Tibial nerve (tissue), 4 donors: Measurements from ENCODE around the gene UBE2O. TPM values are rescaled to one million over a fixed set of nuclear protein-coding genes. Genes with fewer than 3 reads are reported as not detected.

ENCODE experiments used
- DNase-seq, 2 donors: peaks; one replicate each; pipeline ENCODE4 v3.0.0-alpha.2; 2019; ENCODE audit warnings: low spot score in 2 of 2
- H3K27ac ChIP-seq, 4 donors: fragments of 200-600 bp; sonication (generic) in 3 of 4; one replicate each; pipeline ENCODE4 v1.5.1; 2017 to 2019; ENCODE audit warnings: mild to moderate bottlenecking in 1 of 4
- H3K27me3 ChIP-seq, 2 donors: fragments of 200-600 bp; sonication (generic) in 1 of 2; one replicate each; pipeline versions ENCODE4 v1.5.1 to v1.6.0; 2017 to 2019
- H3K36me3 ChIP-seq, 3 donors: fragments of 200-600 bp; sonication (generic); one replicate each; pipeline ENCODE4 v1.5.1; 2018 to 2019
- H3K4me1 ChIP-seq, 4 donors: fragments of 200-600 bp; sonication (generic) in 3 of 4; one replicate each; pipeline ENCODE4 v1.5.1; 2017 to 2019
- H3K4me3 ChIP-seq, 4 donors: fragments of 200-600 bp; sonication (generic) in 3 of 4; one replicate each; pipeline ENCODE4 v1.5.1; 2017 to 2019; ENCODE audit warnings: mild to moderate bottlenecking in 1 of 4, moderate library complexity in 1 of 4
- H3K9me3 ChIP-seq, 4 donors: fragments of 200-600 bp; sonication (generic) in 3 of 4; one replicate each; pipeline ENCODE4 v1.5.1; 2017 to 2019
- CTCF ChIP-seq, 5 experiments: fragments of 200-600 bp in 3 of 5; fragments of 450-650 bp in 2 of 5; sonication (generic) in 3 of 5; IDR thresholded peaks; one replicate each; pipeline ENCODE4 v1.5.1; 2016 to 2019; ENCODE audit warnings: antibody characterized with exemption in 5 of 5, mild to moderate bottlenecking in 3 of 5, moderate library complexity in 2 of 5
- EP300 ChIP-seq, 2 donors: sonication (generic); formaldehyde crosslinking; IDR thresholded peaks; one replicate each; pipeline ENCODE4 v1.6.1; 2017; ENCODE audit warnings: antibody characterized with exemption in 2 of 2, mild to moderate bottlenecking in 1 of 2
- POLR2A ChIP-seq, 2 donors: fragments of 450-650 bp; IDR thresholded peaks; one replicate each; pipeline ENCODE4 v1.6.1; 2017; ENCODE audit warnings: antibody characterized with exemption in 2 of 2, mild to moderate bottlenecking in 2 of 2, moderate library complexity in 2 of 2
- WGBS, 2 donors: methylation state at CpG; one replicate each; pipeline ENCODE4 v1.1.5; 2018; 5-methylcytosine and 5-hydroxymethylcytosine counted together
- total RNA-seq, 4 donors: library from RNA; depleted of rRNA; stranded (reverse); fragments of >200 nt; gene quantifications; one replicate each; pipeline ENCODE4 v1.1.0, GENCODE V29; 2016

UBE2O gene
- total RNA-seq, 4 donors from 2014 or later: 16.0 to 38.7 (median 20.7) TPM

- H3K9me3 ChIP-seq: no peaks in the 10 kb centered on the region
- no peak overlapping the region for H3K4me3 ChIP-seq
- H3K4me1 ChIP-seq: peaks cover 0 to 31% (median 14%) of the 10 kb centered on the region in 4 donors
- TF ChIP-seq EP300 (IDR thresholded peaks at IDR 0.05) (no peak), CTCF (IDR thresholded peaks at IDR 0.05) (no peak), POLR2A (IDR thresholded peaks at IDR 0.05) (no peak)
- 89 to 90% methylated on average over 2 to 6 of the region's 6 CpGs for WGBS, 2 donors
- H3K27ac ChIP-seq: no peak overlapping the region
- H3K36me3 ChIP-seq: peaks cover 0 to 18% (median 3%) of the 10 kb centered on the region in 3 donors
- H3K27me3 ChIP-seq: no peaks in the 10 kb centered on the region
- DNase-seq: no peak
These were observed 36.5 kb downstream of the UBE2O start for GRCh38 chr17:76416457-76416856.

- H3K4me3 ChIP-seq: no peak overlapping the region
- no peak overlapping the region for H3K27ac ChIP-seq
- DNase-seq: no peak
- no peaks in the 10 kb centered on the region for H3K9me3 ChIP-seq
- 78 to 85% methylated on average over 15 of the region's 15 CpGs for WGBS, 2 donors
- H3K4me1 ChIP-seq: peaks cover 0 to 26% (median 14%) of the 10 kb centered on the region in 4 donors
- H3K27me3 ChIP-seq: no peaks in the 10 kb centered on the region
- H3K36me3 ChIP-seq: peaks cover 0 to 22% (median 3%) of the 10 kb centered on the region in 3 donors
- TF ChIP-seq POLR2A (IDR thresholded peaks at IDR 0.05) (no peak), CTCF (IDR thresholded peaks at IDR 0.05) (no peak), EP300 (IDR thresholded peaks at IDR 0.05) (no peak)
These were observed 37.2 kb downstream of the UBE2O start for GRCh38 chr17:76415786-76416185.

- TF ChIP-seq POLR2A (IDR thresholded peaks at IDR 0.05) (no peak), EP300 (IDR thresholded peaks at IDR 0.05) (no peak), CTCF (IDR thresholded peaks at IDR 0.05) (no peak)
- Histone ChIP-seq H3K4me1 (peaks cover 0 to 14% (median 11%) of the 10 kb centered on the region in 4 donors), H3K27me3 (no peaks in the 10 kb centered on the region), H3K4me3 (no peak overlapping the region), H3K27ac (no peak overlapping the region), H3K9me3 (no peaks in the 10 kb centered on the region), H3K36me3 (peaks cover 0 to 29% (median 3%) of the 10 kb centered on the region in 3 donors)
- peak; percentile 36 to 39 for DNase-seq
- 43 to 48% methylated on average over 20 to 21 of the region's 21 CpGs for WGBS, 2 donors
These were observed 38.3 kb downstream of the UBE2O start for GRCh38 chr17:76414334-76415295.

- no peak for DNase-seq
These were observed 41.7 kb downstream of the UBE2O start for GRCh38 chr17:76411247-76411646.

More at GRCh38 chr17:76411247-76411646, 41.7 kb downstream of the UBE2O start:
- no peak overlapping the region for H3K4me3 ChIP-seq
- H3K27me3 ChIP-seq: no peaks in the 10 kb centered on the region
- H3K9me3 ChIP-seq: no peaks in the 10 kb centered on the region
- H3K4me1 ChIP-seq: peaks cover 0 to 27% (median 11%) of the 10 kb centered on the region in 4 donors
- no peak overlapping the region for H3K27ac ChIP-seq
- WGBS, 2 donors: 93 to 96% methylated on average over 5 of the region's 5 CpGs
- TF ChIP-seq CTCF (IDR thresholded peaks at IDR 0.05) (no peak), POLR2A (IDR thresholded peaks at IDR 0.05) (no peak), EP300 (IDR thresholded peaks at IDR 0.05) (no peak)
- H3K36me3 ChIP-seq: peaks cover 0 to 29% (median 3%) of the 10 kb centered on the region in 3 donors
